ENCODE results near the gene SLC43A2.
"Not testable (repeated sequence)": the region's sequence is repeated elsewhere in the genome, so short reads cannot be mapped to it uniquely, and the experiment has no call there.

The SLC43A2 gene

DNA sequence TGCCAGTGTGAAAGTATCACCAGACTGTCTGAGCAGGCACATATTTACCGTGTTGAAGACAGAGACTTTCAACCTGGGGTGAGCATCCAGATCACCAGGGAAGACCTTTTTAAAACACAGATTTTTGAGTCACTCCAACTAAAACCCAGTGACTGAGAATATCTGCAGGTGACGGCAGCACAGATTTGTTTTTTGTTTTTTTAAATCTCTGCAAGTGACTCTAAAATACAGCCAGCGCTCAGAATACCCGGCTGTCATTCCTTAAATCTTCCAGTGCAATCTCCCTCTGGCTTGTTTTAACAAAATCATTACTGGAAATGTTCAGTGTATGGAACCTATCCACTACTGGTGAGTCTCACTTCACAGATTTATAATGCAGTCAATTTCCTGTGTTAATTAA, 92.9 kb downstream of the SLC43A2 start:
- DNase-seq (ENCODE audit: low spot score), result no peak

- no peak for DNase-seq (ENCODE audit: low spot score)
Measured at GRCh38 chr17:1533661-1534325, 94.8 kb downstream of the SLC43A2 start.

DNA sequence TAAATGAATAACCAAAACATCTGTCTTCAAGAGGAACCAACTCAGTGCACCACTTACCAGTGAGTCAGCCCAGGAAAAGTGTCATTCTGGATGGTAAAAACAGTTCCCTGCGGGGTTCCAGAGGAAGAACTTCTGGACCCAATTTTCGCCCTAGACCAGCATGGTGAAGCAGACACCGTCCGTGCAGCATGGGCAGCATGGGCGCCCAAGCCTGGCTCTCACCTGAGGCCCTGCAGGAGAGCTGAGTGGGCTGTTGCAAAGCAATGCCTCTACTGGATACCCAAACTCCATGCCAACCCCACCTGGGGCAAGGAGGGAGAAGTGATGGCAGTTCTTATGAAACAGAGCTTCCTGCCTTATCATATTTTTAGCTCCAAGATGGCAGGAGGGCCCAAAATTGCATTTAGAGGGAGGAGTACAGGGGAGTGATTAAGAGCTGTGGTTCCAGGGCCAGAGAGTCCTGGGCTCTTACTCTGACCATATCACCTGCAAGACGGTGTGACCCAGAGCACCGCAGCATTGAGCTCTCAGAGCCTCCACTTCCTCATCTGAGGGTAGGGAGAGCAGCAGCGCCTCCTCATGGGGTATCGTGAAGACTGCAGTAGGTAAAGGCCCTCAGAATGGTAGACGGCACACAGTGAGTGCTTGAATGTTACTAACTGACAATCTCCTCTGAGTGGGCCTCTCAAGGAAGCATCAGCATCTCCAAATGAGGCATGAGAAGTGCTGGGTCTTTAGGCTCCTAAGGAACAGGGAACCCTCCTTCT, 95.6 kb downstream of the SLC43A2 start:
- no peak for DNase-seq (ENCODE audit: low spot score)

- no peak for DNase-seq (ENCODE audit: low spot score)
Measured at GRCh38 chr17:1529863-1530262, 98.8 kb downstream of the SLC43A2 start.

GRCh38 chr17:1526876-1527275, 101.8 kb downstream of the SLC43A2 start:
- not testable (repeated sequence) for DNase-seq (ENCODE audit: low spot score)

DNA sequence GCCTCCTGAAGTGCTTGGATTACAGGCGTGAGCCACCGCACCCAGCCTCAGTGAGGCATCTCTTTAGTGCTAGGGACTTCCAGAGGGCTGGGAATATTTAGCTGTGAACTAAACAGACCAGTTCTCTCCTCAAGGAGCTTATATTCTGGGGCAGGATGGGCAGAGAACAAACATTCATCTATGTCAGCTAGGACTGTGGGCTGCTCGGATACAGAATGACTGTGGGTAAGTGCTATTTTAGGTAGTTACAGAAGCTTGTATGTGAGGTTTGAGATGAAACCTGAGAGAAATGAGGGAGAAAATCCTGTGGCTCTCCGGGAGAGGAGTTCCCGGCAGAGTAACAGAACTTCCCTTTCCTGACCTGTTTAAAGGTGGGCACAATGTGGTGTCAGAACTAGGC, 106.0 kb downstream of the SLC43A2 start:
- no peak for DNase-seq (ENCODE audit: low spot score)

- DNase-seq (ENCODE audit: low spot score), result no peak
Measured at GRCh38 chr17:1521086-1521640, 107.5 kb downstream of the SLC43A2 start.

DNA sequence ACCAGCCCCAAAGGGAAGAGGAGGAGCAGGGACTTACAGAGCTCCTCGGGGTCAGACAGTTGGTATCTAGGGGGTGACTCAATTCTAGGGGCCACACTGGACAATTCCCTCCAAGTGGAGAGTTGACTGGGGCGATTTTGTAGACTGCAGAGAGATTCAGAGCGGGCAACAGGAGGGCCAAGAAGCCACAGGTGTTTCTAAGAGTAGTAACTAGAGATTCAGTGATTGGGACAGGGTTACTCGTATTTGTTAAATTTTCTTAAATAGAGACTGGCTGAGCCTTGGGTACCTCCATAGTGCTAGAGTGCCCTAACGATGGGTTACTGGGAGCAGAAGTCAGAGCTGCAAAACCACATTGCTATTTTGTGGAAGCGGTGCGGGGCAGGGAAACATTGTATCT, 109.0 kb downstream of the SLC43A2 start:
- no peak for DNase-seq (ENCODE audit: low spot score)

Data from pons (tissue), 1 donor.